HepG2 (cell line): ENCODE measurements around the gene SRCAP. TPM values are rescaled to one million over a fixed set of nuclear protein-coding genes. Genes with fewer than 3 reads are reported as not detected.

Source experiments
- CBX5 ChIP-seq: sonication (generic); formaldehyde crosslinking; IDR thresholded peaks from 2 replicates; pipeline ENCODE4 v1.4.0; 2020; ENCODE audit warnings: missing genetic modification reagents, borderline replicate concordance
- DR1 ChIP-seq: sonication (generic); formaldehyde crosslinking; IDR thresholded peaks from 2 replicates; pipeline ENCODE4 v1.8.0; 2021; ENCODE audit warnings: mild to moderate bottlenecking, missing genetic modification reagents, inconsistent platforms
- FOSL2 ChIP-seq: sonication (generic); formaldehyde crosslinking; IDR thresholded peaks from 2 replicates; pipeline ENCODE4 v1.4.0; 2020; ENCODE audit warnings: missing genetic modification reagents
- HNRNPH1 ChIP-seq: fragments of 200-400 bp; formaldehyde crosslinking; optimal IDR thresholded peaks from 2 replicates; pipeline ENCODE3; 2017; ENCODE audit warnings: mild to moderate bottlenecking, low read depth, low read length
- IRF2 ChIP-seq: IDR thresholded peaks from 2 replicates; pipeline ENCODE4 v1.6.1; 2018; ENCODE audit warnings: missing genetic modification reagents, missing compliant biosample characterization
- JUND ChIP-seq: sonication (generic); formaldehyde crosslinking; IDR thresholded peaks from 2 replicates; pipeline ENCODE4 v1.8.0; 2022; ENCODE audit warnings: mild to moderate bottlenecking, missing genetic modification reagents
- KDM2A ChIP-seq: sonication (generic); formaldehyde crosslinking; IDR thresholded peaks from 2 replicates; pipeline ENCODE4 v1.4.0; 2020; ENCODE audit warnings: low read depth, missing genetic modification reagents, borderline replicate concordance
- KLF13 ChIP-seq: sonication (generic); formaldehyde crosslinking; IDR thresholded peaks from 2 replicates; pipeline ENCODE4 v1.4.0; 2020; ENCODE audit warnings: mild to moderate bottlenecking, missing genetic modification reagents
- MAF1 ChIP-seq: sonication (generic); formaldehyde crosslinking; IDR thresholded peaks from 2 replicates; pipeline ENCODE4 v1.5.0; 2020; ENCODE audit warnings: missing genetic modification reagents, borderline replicate concordance
- MAFG ChIP-seq: sonication (generic); formaldehyde crosslinking; IDR thresholded peaks from 2 replicates; pipeline ENCODE4 v1.5.1; 2020; ENCODE audit warnings: mild to moderate bottlenecking, missing genetic modification reagents
- MAFK ChIP-seq, 2 experiments: IDR thresholded peaks in 1 of 2; conservative IDR thresholded peaks in 1 of 2; 2 replicates each; pipeline ENCODE4 v1.6.1; 2011; ENCODE audit warnings: improper control_type of control experiment in 2 of 2, low read length in 2 of 2
- NFATC3 ChIP-seq: sonication (generic); formaldehyde crosslinking; IDR thresholded peaks from 2 replicates; pipeline ENCODE4 v1.5.1; 2020; ENCODE audit warnings: mild to moderate bottlenecking, missing genetic modification reagents
- NFE2 ChIP-seq: sonication (generic); formaldehyde crosslinking; IDR thresholded peaks from 2 replicates; pipeline ENCODE4 v1.4.0; 2020; ENCODE audit warnings: missing genetic modification reagents
- NFIC ChIP-seq: IDR thresholded peaks from 2 replicates; pipeline ENCODE4 v1.6.1; 2012; ENCODE audit warnings: mild to moderate bottlenecking, low read length, inconsistent platforms
- PAF1 ChIP-seq: IDR thresholded peaks from 2 replicates; pipeline ENCODE4 v1.6.1; 2016; ENCODE audit warnings: missing genetic modification reagents, missing compliant biosample characterization
- RXRB ChIP-seq: IDR thresholded peaks from 2 replicates; pipeline ENCODE4 v1.6.1; 2016; ENCODE audit warnings: borderline replicate concordance, missing genetic modification reagents, missing compliant biosample characterization
- TOE1 ChIP-seq: sonication (generic); formaldehyde crosslinking; IDR thresholded peaks from 2 replicates; pipeline ENCODE4 v1.4.0; 2020; ENCODE audit warnings: mild to moderate bottlenecking, missing genetic modification reagents
- YEATS2 ChIP-seq: sonication (generic); formaldehyde crosslinking; IDR thresholded peaks from 2 replicates; pipeline ENCODE4 v1.4.0; 2020; ENCODE audit warnings: missing genetic modification reagents, borderline replicate concordance
- ZFYVE20 ChIP-seq: sonication (generic); formaldehyde crosslinking; IDR thresholded peaks from 2 replicates; pipeline ENCODE4 v1.8.0; 2023; ENCODE audit warnings: low read depth, mild to moderate bottlenecking, moderate library complexity, missing genetic modification reagents, borderline replicate concordance
- ZMYM2 ChIP-seq: sonication (generic); formaldehyde crosslinking; IDR thresholded peaks from 2 replicates; pipeline ENCODE4 v1.8.0; 2022; ENCODE audit warnings: mild to moderate bottlenecking, missing genetic modification reagents
- ZNF24 ChIP-seq: fragments of 450-650 bp; IDR thresholded peaks from 2 replicates; pipeline ENCODE4 v1.6.1; 2017; ENCODE audit warnings: antibody characterized with exemption, mild to moderate bottlenecking
- ZNF350 ChIP-seq: sonication (generic); formaldehyde crosslinking; IDR thresholded peaks from 2 replicates; pipeline ENCODE4 v1.4.0; 2020; ENCODE audit warnings: mild to moderate bottlenecking, low read depth, missing genetic modification reagents, borderline replicate concordance
- ZNF883 ChIP-seq: sonication (generic); formaldehyde crosslinking; IDR thresholded peaks from 2 replicates; pipeline ENCODE4 v1.5.1; 2020; ENCODE audit warnings: mild to moderate bottlenecking, missing genetic modification reagents; ENCODE audit errors: not compliant biosample characterization
- ZSCAN22 ChIP-seq: sonication (generic); formaldehyde crosslinking; IDR thresholded peaks from 2 replicates; pipeline ENCODE4 v1.4.0; 2020; ENCODE audit warnings: mild to moderate bottlenecking, missing genetic modification reagents
- polyA plus RNA-seq, 8 experiments: library from polyadenylated mRNA; depleted of rRNA in 3 of 8; stranded (reverse) in 7 of 8; unstranded in 1 of 8; fragments of >200 nt; fragmentation: Illumina TruSeq in 4 of 8; extraction: Trizol in 4 of 8; gene quantifications; 2 replicates each; pipeline versions ENCODE4 v1.2.1 to v1.2.3, GENCODE V29; 2011 to 2016; ENCODE audit warnings: low read depth in 4 of 8, missing spikeins in 1 of 8, mixed read lengths in 1 of 8; ENCODE audit not compliant: insufficient read depth in 1 of 8
- total RNA-seq, 5 experiments: library from RNA; depleted of rRNA; stranded (reverse); fragments of >200 nt; fragmentation: Illumina TruSeq; extraction: Trizol; gene quantifications; 2 replicates each; pipeline ENCODE4 v1.2.3, GENCODE V29; 2016; ENCODE audit warnings: low read depth in 1 of 5
- TF ChIP-seq, protein P1 (sequence below): sonication (generic); formaldehyde crosslinking; IDR thresholded peaks from 2 replicates; pipeline ENCODE4 v1.5.0; 2020; ENCODE audit warnings: mild to moderate bottlenecking, missing genetic modification reagents
- TF ChIP-seq, protein P2 (sequence below): IDR thresholded peaks from 2 replicates; pipeline ENCODE4 v1.6.1; 2016; ENCODE audit warnings: low read depth, borderline replicate concordance
- TF ChIP-seq, protein P3 (sequence below): sonication (generic); formaldehyde crosslinking; IDR thresholded peaks from 2 replicates; pipeline ENCODE4 v1.5.0; 2020; ENCODE audit warnings: missing genetic modification reagents

Gene SRCAP
- total and polyA plus RNA-seq, 2 of the 13 experiments (the other 11 are each of a cell fraction or from before 2014, with no cell fraction given), result 4.9 to 9.0 TPM

DNA sequence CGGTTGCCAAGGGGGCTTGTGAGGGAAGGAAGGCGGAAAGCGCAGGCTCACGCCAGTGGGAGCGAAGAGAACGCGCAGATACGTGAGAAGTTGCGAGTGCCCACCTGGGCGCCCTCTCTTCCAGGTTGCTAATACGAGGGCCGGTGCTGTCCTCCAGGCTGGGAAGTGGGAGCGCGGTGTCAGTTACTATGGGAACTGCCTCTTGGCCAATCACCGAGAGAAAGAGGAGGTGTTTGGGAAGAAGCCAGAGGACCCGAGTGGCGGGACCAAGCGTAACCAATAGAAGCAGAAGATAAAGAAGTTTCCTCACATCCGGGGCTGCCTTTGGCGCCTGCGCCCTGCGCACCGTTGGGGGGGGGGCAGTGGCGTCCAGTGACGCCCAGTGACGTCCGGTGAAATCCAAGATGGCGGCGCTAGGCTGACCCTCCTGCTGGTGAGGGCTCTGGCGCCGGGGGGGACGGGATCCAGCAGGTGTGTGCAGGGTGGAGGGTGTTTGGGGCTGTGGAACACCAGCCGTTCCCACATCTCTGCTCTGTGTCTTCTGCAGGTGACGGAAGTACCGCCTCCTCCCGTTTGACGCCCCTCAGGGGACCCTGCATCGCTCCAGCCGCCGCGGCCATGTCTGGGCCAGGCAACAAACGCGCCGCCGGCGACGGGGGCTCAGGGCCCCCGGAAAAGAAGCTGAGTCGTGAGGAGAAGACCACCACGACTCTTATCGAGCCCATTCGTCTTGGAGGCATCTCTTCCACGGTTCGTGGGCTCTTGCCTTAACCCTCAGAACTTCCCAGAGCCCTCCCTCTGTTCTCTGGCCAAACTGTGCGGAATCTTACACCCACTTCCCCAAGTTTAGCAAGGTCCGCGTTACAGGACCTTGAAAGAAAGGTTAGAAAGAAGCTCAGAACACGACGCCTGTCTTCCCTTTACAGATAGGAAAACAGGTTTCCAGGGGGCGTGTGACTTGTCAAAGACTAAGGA is 63.2 kb downstream of the SRCAP start, which contains the start of the genes CFAP119 and RNF40 (continued):
- TF ChIP-seq NFIC (no peak), JUND (no peak), PAF1 (no peak), MAFK (conservative IDR thresholded peaks at IDR 0.05 in 1 of 2, IDR thresholded peaks at IDR 0.05 in 1 of 2; ENCODE audit: low read length in 2 of 2) (no peak), ZNF350 (CRISPR knock-in tag) (peak; percentile 76), ZFYVE20 (CRISPR knock-in tag) (peak; percentile 60; the same call in 1 of the 2 replicates), IRF2 (CRISPR knock-in tag) (peak; percentile 69; the same call in 1 of the 2 replicates), ZNF883 (CRISPR knock-in tag) (peak; percentile 27), MAFG (CRISPR knock-in tag) (no peak), TOE1 (CRISPR knock-in tag) (0 out of 2 replicates have a peak, but pooled peaks have one; percentile 59), NFE2 (CRISPR knock-in tag) (no peak), KLF13 (CRISPR knock-in tag) (no peak), NFATC3 (CRISPR knock-in tag) (no peak), FOSL2 (0 out of 2 replicates have a peak, but pooled peaks have one; percentile 49), DR1 (CRISPR knock-in tag) (peak; percentile 15; the same call in 1 of the 2 replicates), ZSCAN22 (CRISPR knock-in tag) (no peak), CBX5 (CRISPR knock-in tag) (no peak; the same call in 1 of the 2 replicates), RXRB (CRISPR knock-in tag) (peak; percentile 68), YEATS2 (peak; percentile 91), ZMYM2 (CRISPR knock-in tag) (no peak), HNRNPH1 (no peak), KDM2A (CRISPR knock-in tag) (peak; percentile 73), ZNF24 (no peak), MAF1 (CRISPR knock-in tag) (peak; percentile 73; the same call in 1 of the 2 replicates)
- TF ChIP-seq, protein P1, sequence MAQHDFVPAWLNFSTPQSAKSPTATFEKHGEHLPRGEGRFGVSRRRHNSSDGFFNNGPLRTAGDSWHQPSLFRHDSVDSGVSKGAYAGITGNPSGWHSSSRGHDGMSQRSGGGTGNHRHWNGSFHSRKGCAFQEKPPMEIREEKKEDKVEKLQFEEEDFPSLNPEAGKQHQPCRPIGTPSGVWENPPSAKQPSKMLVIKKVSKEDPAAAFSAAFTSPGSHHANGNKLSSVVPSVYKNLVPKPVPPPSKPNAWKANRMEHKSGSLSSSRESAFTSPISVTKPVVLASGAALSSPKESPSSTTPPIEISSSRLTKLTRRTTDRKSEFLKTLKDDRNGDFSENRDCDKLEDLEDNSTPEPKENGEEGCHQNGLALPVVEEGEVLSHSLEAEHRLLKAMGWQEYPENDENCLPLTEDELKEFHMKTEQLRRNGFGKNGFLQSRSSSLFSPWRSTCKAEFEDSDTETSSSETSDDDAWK (CRISPR knock-in tag), result no peak
- TF ChIP-seq, protein P2, sequence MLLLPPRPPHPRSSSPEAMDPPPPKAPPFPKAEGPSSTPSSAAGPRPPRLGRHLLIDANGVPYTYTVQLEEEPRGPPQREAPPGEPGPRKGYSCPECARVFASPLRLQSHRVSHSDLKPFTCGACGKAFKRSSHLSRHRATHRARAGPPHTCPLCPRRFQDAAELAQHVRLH (CRISPR knock-in tag), result peak; percentile 78; the same call in 1 of the 2 replicates
- TF ChIP-seq, protein P3, sequence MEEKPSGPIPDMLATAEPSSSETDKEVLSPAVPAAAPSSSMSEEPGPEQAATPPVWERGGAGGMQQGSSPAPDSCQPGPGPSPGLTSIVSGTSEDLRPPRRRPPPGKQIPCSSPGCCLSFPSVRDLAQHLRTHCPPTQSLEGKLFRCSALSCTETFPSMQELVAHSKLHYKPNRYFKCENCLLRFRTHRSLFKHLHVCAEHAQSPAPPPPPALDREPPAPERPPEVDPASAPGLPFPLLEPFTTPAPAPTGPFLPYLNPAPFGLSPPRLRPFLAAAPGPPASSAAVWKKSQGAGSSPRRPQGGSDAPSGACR, result peak; percentile 75; the same call in 1 of the 2 replicates
